Neuronal stem cell (in vitro differentiated cells): Measurements from ENCODE around the gene PER2.

ENCODE experiments used
- DNase-seq: peaks from one replicate; pipeline ENCODE4 v3.0.0-alpha.2; 2013; ENCODE audit warnings: low spot score
- H2AFZ ChIP-seq: one replicate; pipeline ENCODE4 v1.6.1; 2013; ENCODE audit warnings: mild to moderate bottlenecking, low read length, inconsistent platforms
- H2AK5ac ChIP-seq: 2 replicates; pipeline ENCODE4 v1.6.1; 2013; ENCODE audit warnings: low read depth, mild to moderate bottlenecking, inconsistent platforms, low read length, moderate library complexity, mixed read lengths
- H2BK120ac ChIP-seq: 2 replicates; pipeline ENCODE4 v1.6.1; 2013; ENCODE audit warnings: low read depth, mild to moderate bottlenecking, inconsistent platforms, low read length, moderate library complexity, mixed read lengths
- H2BK12ac ChIP-seq: one replicate; pipeline ENCODE4 v1.6.1; 2013; ENCODE audit warnings: low read length, inconsistent platforms
- H2BK15ac ChIP-seq: 2 replicates; pipeline ENCODE4 v1.6.1; 2013; ENCODE audit warnings: mild to moderate bottlenecking, low read length, inconsistent platforms, mixed read lengths
- H2BK5ac ChIP-seq: one replicate; pipeline ENCODE4 v1.6.1; 2013; ENCODE audit warnings: inconsistent platforms, mild to moderate bottlenecking, low read length, moderate library complexity
- H3K14ac ChIP-seq: one replicate; pipeline ENCODE4 v1.6.1; 2013; ENCODE audit warnings: low read length, inconsistent platforms
- H3K18ac ChIP-seq: 2 replicates; pipeline ENCODE4 v1.6.1; 2013; ENCODE audit warnings: low read length, inconsistent platforms
- H3K23ac ChIP-seq: 2 replicates; pipeline ENCODE4 v1.6.1; 2013; ENCODE audit warnings: low read depth, mild to moderate bottlenecking, mixed read lengths, low read length, inconsistent platforms; ENCODE audit not compliant: poor library complexity
- H3K27ac ChIP-seq: replicated peaks from 3 replicates; pipeline ENCODE4 v1.5.1; 2013; ENCODE audit warnings: low read length, inconsistent platforms
- H3K27me3 ChIP-seq, 3 experiments: 2 replicates each; pipeline ENCODE4 v1.6.1; 2013; ENCODE audit warnings: low read length in 3 of 3, mild to moderate bottlenecking in 2 of 3, inconsistent platforms in 1 of 3, low read depth in 1 of 3, mixed read lengths in 1 of 3, moderate library complexity in 1 of 3; ENCODE audit not compliant: control insufficient read depth in 3 of 3, insufficient read depth in 3 of 3
- H3K36me3 ChIP-seq, 2 donors: replicated peaks in 1 of 2; 2 replicates each; pipeline ENCODE4 v1.6.1; 2013; ENCODE audit warnings: low read length in 2 of 2; ENCODE audit not compliant: control insufficient read depth in 2 of 2, insufficient read depth in 2 of 2
- H3K4ac ChIP-seq: 2 replicates; pipeline ENCODE4 v1.6.1; 2013; ENCODE audit warnings: inconsistent platforms, mild to moderate bottlenecking, low read length, moderate library complexity
- H3K4me1 ChIP-seq, 2 donors: 1 replicate in 1 of 2; 2 replicates in 1 of 2; pipeline ENCODE4 v1.6.1; 2013; ENCODE audit warnings: low read length in 2 of 2, low read depth in 1 of 2; ENCODE audit not compliant: control insufficient read depth in 2 of 2, insufficient read depth in 1 of 2
- H3K4me2 ChIP-seq: one replicate; pipeline ENCODE4 v1.6.1; 2013; ENCODE audit warnings: mild to moderate bottlenecking, low read length, inconsistent platforms; ENCODE audit not compliant: insufficient read depth, poor library complexity, severe bottlenecking
- H3K4me3 ChIP-seq, 2 donors: 2 replicates each; pipeline ENCODE4 v1.5.1; 2013; ENCODE audit warnings: low read length in 2 of 2, mild to moderate bottlenecking in 2 of 2, inconsistent platforms in 1 of 2, moderate library complexity in 1 of 2
- H3K79me1 ChIP-seq: one replicate; pipeline ENCODE4 v1.6.1; 2013; ENCODE audit warnings: low read depth, mild to moderate bottlenecking, inconsistent platforms, low read length, moderate library complexity
- H3K9ac ChIP-seq: one replicate; pipeline ENCODE4 v1.6.1; 2013; ENCODE audit warnings: mild to moderate bottlenecking, low read depth, low read length, inconsistent platforms; ENCODE audit not compliant: poor library complexity
- H3K9me3 ChIP-seq, 2 donors: replicated peaks in 1 of 2; 2 replicates each; pipeline versions ENCODE3 to v1.6.1; 2013; ENCODE audit warnings: low read length in 2 of 2, mild to moderate bottlenecking in 2 of 2, inconsistent platforms in 1 of 2, low read depth in 1 of 2, mixed read lengths in 1 of 2, moderate library complexity in 1 of 2; ENCODE audit not compliant: control insufficient read depth in 2 of 2, insufficient read depth in 1 of 2
- H4K8ac ChIP-seq: one replicate; pipeline ENCODE4 v1.6.1; 2013; ENCODE audit warnings: low read depth, mild to moderate bottlenecking, inconsistent platforms, low read length, moderate library complexity
- H4K91ac ChIP-seq: one replicate; pipeline ENCODE4 v1.6.1; 2013; ENCODE audit warnings: low read length, low read depth, mild to moderate bottlenecking, inconsistent platforms; ENCODE audit not compliant: poor library complexity
- WGBS, 2 donors: extraction: QIAGEN DNeasy Blood & Tissue Kit; methylation state at CpG; one replicate each; pipeline ENCODE4 v1.1.7; 2013; ENCODE audit warnings: missing lambda C conversion rate in 2 of 2, mixed read lengths in 1 of 2; ENCODE audit not compliant: insufficient read length in 2 of 2, insufficient replicate concordance in 1 of 2; ENCODE audit errors: extremely low coverage in 2 of 2; 5-methylcytosine and 5-hydroxymethylcytosine counted together

PER2 gene

DNA sequence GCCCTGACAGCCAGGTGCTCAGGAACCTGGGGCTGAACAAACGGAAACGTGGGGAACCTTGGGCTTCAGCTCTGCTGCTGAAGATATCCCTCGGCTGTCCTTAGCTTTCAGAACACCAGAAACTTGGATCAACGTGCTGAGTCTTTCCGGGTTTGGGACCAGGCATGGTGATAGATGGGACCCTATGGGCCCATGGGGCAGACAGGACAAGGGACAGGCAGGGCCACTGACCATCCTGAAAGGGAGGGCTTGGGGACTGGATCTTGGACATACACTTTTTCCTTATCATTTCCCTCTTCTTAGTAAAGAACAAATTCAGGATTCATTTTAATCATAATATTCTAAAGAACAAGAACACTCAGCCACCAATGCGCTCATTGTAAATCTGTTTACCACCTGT, 32.3 kb downstream of the PER2 start:
- Histone ChIP-seq H4K91ac (no peak overlapping the region), H3K9ac (no peak overlapping the region), H3K14ac (no peak overlapping the region), H2BK120ac (no peak overlapping the region), H2AK5ac (no peak overlapping the region), H4K8ac (no peak overlapping the region), H3K4me3 (no peak overlapping the region), H3K36me3 (peaks cover 7 to 67% of the 10 kb centered on the region in 2 donors), H3K9me3 (no peaks in the 10 kb centered on the region), H2BK15ac (no peak overlapping the region), H3K79me1 (no peaks in the 10 kb centered on the region), H2BK5ac (no peak overlapping the region), H3K27me3 (no peaks in the 10 kb centered on the region), H3K4me2 (no peak overlapping the region), H3K4me1 (peaks cover 0 to 7% of the 10 kb centered on the region in 2 donors), H3K4ac (no peak overlapping the region), H3K23ac (no peak overlapping the region), H2AFZ (no peak overlapping the region), H3K18ac (no peak overlapping the region), H3K27ac (no peak overlapping the region), H2BK12ac (no peak overlapping the region)
- WGBS, 2 donors, result no CpG with 5 or more reads among the region's 6 CpGs
- no peak for DNase-seq

DNA sequence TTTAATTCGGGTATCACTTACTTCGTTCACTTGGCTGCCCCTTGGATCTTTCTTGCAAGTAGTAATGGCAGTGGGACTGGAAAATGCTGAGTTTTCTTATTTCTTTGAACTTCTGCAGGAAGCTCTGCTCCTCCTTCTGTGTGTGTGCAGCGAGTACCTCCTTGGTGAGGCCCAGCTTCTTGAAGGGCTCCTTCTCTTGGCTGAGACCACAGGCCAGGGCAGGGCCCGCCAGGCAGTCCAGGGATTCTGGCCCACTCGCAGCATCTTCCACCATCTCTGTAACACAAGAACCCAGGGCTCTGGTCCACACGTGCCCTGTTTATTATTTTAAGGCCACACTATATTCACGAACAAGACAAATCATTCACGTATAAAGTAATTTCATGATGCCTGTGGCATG, 32.8 kb downstream of the PER2 start:
- H2BK12ac ChIP-seq, result no peak overlapping the region
- H3K4me2 ChIP-seq, result no peak overlapping the region
- H3K4me1 ChIP-seq, result peaks cover 0 to 2% of the 10 kb centered on the region in 2 donors
- H3K27me3 ChIP-seq, result no peaks in the 10 kb centered on the region
- no peak overlapping the region for H3K18ac ChIP-seq
- no peak overlapping the region for H4K91ac ChIP-seq
- DNase-seq, result no peak
- WGBS, 2 donors, result no CpG with 5 or more reads among the region's 8 CpGs
- H3K23ac ChIP-seq, result no peak overlapping the region
- no peak overlapping the region for H3K4me3 ChIP-seq
- no peak overlapping the region for H3K4ac ChIP-seq
- no peak overlapping the region for H3K14ac ChIP-seq
- no peak overlapping the region for H2AK5ac ChIP-seq
- peaks cover 10 to 72% of the 10 kb centered on the region in 2 donors for H3K36me3 ChIP-seq
- H3K9ac ChIP-seq, result no peak overlapping the region
- H2AFZ ChIP-seq, result no peak overlapping the region
- H4K8ac ChIP-seq, result no peak overlapping the region
- H2BK15ac ChIP-seq, result no peak overlapping the region
- H2BK5ac ChIP-seq, result no peak overlapping the region
- no peaks in the 10 kb centered on the region for H3K79me1 ChIP-seq
- no peak overlapping the region for H2BK120ac ChIP-seq
- H3K27ac ChIP-seq, result no peak overlapping the region
- H3K9me3 ChIP-seq, result no peaks in the 10 kb centered on the region

DNA sequence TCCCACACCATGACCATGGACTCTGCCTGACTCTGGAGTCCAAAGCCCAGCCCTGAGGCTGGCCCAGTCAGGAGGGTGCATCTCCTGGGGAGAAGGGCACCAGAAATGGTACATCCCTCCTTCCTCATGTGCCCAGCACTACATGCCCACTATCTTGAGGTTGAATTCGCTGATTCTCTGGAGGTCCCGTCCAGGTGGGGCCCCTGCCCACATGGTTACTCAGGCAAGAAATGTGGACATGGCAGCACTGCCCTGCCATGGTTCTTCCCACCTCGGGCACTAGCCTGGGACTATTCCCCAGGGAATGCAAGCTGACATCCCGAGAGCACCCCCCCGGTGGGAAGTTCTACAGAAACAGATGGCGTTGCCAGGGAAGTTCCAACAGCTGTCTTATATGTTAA, 33.3 kb downstream of the PER2 start:
- no peak for DNase-seq
- Histone ChIP-seq H3K27me3 (no peaks in the 10 kb centered on the region), H3K4me2 (no peak overlapping the region), H2BK120ac (no peak overlapping the region), H3K4me1 (no peaks in the 10 kb centered on the region), H3K79me1 (no peaks in the 10 kb centered on the region), H3K18ac (no peak overlapping the region), H2BK5ac (no peak overlapping the region), H3K36me3 (peaks cover 10 to 76% of the 10 kb centered on the region in 2 donors), H4K91ac (no peak overlapping the region), H2AFZ (no peak overlapping the region), H2AK5ac (no peak overlapping the region), H3K9ac (no peak overlapping the region), H3K4ac (no peak overlapping the region), H2BK12ac (no peak overlapping the region), H3K4me3 (no peak overlapping the region), H3K27ac (no peak overlapping the region), H4K8ac (no peak overlapping the region), H3K14ac (no peak overlapping the region), H3K23ac (no peak overlapping the region), H3K9me3 (no peaks in the 10 kb centered on the region), H2BK15ac (no peak overlapping the region)
- no CpG with 5 or more reads among the region's 6 CpGs for WGBS, 2 donors

DNA sequence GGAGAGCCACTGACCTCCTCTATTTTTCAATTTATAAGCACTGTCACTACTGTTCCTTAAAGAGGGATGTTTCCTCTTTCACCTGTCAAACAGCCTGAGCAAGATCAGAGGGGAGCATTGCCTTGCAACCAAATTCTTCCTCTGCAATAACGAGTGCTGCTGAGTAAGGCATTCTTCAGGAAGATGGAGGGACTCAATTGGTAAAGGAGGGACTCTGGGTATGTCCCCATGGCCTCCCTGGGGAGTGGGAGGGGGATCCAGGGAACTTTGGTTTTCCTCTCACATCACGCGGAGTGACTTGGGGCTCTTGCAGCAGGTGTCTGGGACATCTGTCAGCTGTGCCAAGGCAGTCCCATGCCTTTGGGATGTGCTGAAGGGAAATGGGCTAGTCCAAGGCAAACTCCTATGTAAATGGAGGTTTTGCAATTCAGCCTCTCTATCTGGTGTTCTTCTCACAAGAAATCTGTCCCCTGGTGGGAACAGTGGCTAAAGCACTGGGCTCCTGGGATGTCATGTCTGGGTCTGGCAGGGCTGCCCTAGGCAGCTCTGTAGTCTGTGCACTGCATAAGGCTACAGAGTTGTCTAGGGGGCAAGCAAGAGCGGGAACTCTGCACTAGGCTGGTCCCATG, 34.2 kb downstream of the PER2 start:
- H2BK12ac ChIP-seq, result no peak overlapping the region
- H3K4ac ChIP-seq, result no peak overlapping the region
- no peak overlapping the region for H3K27ac ChIP-seq
- H3K23ac ChIP-seq, result no peak overlapping the region
- H3K36me3 ChIP-seq, result peaks cover 8 to 79% of the 10 kb centered on the region in 2 donors
- no peak overlapping the region for H3K18ac ChIP-seq
- no peak overlapping the region for H3K4me3 ChIP-seq
- H4K8ac ChIP-seq, result no peak overlapping the region
- no peak overlapping the region for H2BK120ac ChIP-seq
- no peak overlapping the region for H3K14ac ChIP-seq
- H2AK5ac ChIP-seq, result no peak overlapping the region
- no peak for DNase-seq
- H2BK15ac ChIP-seq, result no peak overlapping the region
- no peak overlapping the region for H2AFZ ChIP-seq
- H4K91ac ChIP-seq, result no peak overlapping the region
- WGBS, 2 donors, result no CpG with 5 or more reads among the region's 4 CpGs
- no peaks in the 10 kb centered on the region for H3K79me1 ChIP-seq
- no peak overlapping the region for H2BK5ac ChIP-seq
- no peak overlapping the region for H3K9ac ChIP-seq
- no peaks in the 10 kb centered on the region for H3K9me3 ChIP-seq
- no peaks in the 10 kb centered on the region for H3K27me3 ChIP-seq
- H3K4me2 ChIP-seq, result no peak overlapping the region
- no peaks in the 10 kb centered on the region for H3K4me1 ChIP-seq
